SW 1271 (cell line): Measurements from ENCODE around the gene NPR1.
"Not testable (repeated sequence)": the region's sequence is repeated elsewhere in the genome, so short reads cannot be mapped to it uniquely, and the experiment has no call there.

Experiments used
- DNase-seq, 2 experiments: peaks; one replicate each; lab custom pipeline; 2025; lab: John Stamatoyannopoulos, UW

The NPR1 gene

DNA sequence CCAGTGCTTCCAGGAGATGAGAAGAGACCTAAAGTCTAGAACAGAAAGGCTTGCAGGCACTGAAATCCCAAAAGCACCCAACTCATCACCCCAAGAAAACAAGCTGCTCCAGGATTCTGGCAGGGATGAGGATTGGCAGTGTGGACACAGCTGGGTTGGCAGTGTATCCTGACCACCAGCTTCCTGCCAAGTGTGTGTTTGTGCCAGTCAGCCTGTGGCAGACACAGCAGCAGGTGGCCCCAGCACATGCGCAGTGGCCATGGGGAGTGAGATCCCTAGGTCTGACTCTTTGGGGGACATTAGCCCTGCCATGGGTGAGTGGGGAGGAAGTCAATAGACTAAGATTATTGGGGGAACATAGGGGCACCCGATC, 28.6 kb upstream of the NPR1 start:
- no peak for DNase-seq

DNA sequence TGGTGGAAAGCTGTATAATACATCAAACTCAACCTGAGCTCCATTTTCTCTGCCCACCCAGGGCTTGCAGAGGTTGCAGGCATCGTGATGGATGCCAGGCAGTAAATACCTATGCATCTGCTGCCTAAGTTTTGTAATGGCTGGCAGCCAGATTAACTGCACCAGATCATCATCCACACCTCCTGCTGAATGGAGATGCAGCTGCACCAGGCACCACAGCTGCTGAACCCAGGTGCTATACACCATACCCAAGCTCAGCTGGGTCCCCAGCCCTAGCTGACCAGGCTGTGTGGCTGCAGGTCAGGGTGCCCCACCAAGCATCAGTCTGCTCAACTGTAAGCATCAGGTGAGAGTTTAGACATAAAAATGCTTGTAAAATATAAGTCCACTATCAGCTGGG, 26.7 kb upstream of the NPR1 start:
- no peak for DNase-seq

DNA sequence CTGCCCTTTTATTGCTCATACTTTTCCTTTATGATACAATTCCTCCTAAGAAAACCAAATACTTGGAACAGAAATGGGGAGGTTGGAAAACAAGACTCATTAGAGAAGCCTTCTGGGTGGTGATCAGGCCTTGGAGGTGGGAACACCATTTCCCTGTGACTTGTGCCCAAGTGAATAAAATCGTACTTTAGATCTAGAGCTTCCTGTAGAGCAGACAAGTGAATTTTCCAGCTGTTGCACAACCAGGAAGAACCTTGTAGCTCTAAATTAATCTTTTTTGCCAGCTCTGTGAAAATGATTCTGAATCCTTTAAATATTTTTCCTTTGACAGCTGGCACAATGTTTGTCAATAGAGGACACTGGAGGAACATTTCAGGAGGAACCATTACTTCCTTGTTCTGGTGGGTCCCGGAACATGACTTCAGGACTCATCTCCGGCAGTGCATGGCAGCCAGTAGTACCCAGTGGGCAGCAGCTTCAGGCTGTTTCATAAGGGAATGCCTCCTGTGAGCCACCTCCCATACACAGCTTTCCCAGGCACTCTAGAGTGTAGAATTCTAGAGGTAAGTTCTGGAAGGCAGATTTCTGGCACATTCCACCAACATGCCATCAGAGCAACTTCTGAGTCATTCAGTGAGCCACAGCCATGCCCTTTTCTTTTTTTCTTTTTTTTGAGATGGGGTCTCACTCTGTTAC, 25.5 kb upstream of the NPR1 start:
- DNase-seq = no peak

DNA sequence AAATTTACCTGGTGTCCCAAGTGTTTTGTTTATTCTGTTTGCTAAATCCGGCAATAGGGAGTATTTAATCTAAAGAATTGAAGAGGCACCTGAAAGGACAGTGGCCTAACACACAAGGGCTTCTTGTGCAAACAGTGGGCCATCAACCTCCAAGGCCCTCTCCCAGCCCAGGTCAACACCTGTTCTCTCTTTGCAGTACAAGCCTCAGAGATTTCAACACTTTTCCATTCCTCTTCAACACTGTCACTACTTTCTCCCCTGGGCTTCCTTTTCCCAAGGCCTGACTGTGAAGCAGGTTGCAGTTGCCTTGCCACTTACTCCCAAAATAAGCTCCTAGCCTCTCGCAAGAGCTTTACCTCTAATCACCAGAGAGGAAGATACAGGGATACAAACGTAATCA, 23.2 kb upstream of the NPR1 start:
- no peak for DNase-seq

DNA sequence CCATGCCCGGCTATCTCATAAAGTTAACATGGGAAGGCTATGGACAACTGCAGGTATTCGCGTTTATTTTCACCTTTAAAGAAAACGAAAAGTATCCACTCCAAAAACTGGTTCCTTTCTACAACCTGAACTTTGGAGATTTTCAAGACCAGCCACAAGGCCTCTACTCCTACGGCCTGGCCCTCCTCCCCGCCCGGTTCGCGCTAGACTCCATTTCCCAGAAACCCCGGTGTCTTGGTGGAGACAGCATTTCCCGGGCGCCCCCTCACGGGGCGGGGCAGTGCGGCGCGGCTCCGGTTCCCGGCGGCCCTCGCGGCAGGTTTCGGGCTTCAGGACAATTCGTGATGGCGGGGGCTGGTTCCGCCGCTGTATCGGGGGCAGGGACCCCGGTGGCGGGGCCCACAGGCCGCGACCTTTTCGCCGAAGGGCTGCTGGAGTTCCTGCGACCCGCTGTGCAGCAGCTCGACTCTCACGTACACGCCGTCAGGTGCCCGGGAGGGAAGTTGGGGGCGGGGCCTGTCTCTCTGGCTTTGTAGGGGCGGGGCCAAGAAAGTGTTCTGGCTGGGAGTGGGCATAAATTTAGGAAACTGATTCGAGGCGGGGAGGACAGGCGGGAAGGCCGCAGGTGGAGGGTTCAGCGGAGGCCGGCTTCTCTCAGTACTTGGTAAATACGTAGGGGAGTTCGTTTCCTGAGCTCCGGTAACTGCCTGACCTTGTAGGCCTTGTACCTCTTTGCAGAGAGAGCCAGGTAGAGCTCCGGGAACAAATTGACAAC, 19.9 kb upstream of the NPR1 start, which contains the start of gene SNAPIN:
Gene SNAPIN (plus strand): TSS at position 304 of the 775 bp plus-strand sequence. CDS start 41 bp downstream, at position 345.
- peak; percentile 38 to 75 for DNase-seq

DNA sequence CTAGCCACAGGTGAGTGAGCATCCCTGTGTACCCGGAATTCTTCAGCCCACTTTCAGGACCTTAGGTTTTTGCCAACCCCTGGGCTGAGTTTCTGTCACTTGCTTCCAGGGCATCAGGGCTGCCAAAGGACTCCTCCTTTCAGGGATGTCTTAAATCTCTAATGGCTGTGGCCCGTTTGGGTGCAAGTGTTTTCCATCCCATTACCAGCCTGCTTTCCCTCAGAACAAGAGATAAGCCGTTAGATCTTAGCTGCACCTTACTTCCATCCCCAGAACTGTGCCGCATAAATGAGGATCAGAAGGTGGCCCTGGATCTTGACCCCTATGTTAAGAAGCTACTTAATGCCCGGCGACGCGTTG, 19.3 kb upstream of the NPR1 start:
- DNase-seq = no peak

DNA sequence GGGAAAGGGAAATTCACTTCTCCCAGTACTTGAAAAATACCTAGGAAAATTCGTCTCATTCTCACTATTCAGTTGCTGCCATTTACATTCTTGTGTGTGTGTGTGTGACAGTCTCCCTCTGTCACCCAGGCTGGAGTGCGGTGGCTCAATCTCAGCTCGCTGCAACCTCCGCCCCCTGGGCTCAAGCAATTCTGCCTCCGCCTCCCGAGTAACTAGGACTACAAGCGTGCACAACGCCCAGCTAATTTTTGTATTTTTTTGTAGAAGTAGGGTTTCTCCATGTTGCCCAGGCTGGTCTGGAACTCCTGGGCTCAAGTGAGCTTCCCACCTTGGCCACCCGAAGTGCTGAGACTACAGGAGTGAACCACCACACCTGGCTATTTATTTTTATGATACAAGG, 18.8 kb upstream of the NPR1 start:
- no peak for DNase-seq

DNA sequence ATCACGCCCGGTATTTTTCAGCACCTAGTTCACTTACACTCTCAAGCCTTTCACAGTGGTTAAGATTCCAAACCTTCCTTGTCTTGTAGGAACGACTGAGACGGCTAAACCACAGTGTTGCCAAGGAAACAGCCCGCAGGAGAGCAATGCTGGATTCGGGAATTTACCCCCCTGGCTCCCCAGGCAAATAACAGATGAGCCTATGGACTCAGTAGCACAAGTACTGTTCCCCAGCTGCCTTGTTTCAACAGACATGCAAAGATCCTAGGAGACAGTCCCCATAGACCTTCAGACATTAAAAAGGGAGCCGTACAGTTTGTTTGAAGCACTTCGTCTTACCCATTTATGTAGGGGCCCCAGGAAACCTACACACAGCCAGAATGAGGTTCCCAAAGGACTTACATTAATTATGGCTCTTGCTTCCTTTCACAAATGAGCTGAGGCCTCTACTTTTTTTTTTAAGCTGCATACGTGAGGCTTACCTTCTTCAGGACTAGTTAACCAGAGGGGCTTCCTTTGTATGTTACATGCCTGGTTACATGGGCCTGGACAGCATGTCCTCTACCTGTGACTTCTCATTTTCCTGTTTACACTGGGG, 17.3 kb upstream of the NPR1 start:
- no peak for DNase-seq

DNA sequence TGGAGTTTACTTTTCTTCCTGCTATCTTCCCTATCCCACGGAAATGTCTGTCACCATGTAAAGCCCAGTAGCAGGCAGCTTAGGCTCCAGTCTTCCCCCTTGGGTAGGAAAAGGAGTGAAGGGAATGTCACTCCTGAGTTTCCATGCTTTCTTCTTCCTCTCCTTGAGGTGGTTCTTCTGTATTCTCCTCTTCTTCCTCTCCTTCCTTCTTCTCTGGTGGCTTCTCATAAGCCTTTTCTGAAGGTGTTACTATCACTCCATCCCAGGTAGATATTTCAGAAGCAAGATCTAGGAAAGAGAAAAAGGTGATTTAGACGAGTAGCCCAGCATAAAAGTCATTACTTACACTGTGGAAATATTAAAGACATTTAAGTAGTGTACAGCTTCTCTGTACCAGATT, 16.2 kb upstream of the NPR1 start:
- DNase-seq = no peak

DNA sequence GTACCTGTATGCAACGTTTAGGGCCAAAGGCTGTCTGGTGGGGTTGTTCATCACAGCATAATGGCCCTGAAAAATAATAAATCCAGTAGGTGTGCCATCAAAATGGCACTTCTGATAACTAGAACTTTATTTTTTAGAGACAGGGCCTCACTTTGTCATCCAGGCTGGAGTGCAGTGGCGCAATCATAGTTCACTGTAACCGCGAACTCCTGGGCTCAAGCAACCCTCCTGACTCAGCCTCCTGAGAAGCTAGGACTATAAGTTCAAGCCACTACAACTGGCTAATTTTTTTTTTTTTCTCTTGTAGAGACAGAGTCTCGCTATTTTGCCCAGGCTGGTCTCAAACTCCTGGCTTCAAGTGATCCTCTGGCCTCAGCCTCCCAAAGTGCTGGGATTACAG, 15.3 kb upstream of the NPR1 start:
- no peak for DNase-seq

DNA sequence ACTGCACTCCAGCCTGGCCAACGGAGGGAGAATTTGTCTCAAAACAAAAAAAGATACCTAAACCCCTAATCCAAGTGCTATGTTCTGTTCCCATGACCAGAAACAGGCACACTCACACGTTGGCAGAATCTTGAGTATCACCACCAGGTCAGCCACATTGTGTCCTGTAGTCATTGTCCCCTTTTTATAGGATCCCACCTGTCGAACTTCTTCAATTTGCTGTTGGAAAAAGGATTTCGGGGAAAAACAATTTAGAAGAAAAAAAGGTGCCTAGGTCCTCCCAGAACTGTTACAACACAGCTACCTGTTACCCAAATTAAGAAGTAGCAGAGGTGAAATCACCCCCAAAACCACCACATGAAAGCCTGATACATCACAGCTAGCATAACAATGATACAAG, 11.0 kb upstream of the NPR1 start:
- no peak for DNase-seq

DNA sequence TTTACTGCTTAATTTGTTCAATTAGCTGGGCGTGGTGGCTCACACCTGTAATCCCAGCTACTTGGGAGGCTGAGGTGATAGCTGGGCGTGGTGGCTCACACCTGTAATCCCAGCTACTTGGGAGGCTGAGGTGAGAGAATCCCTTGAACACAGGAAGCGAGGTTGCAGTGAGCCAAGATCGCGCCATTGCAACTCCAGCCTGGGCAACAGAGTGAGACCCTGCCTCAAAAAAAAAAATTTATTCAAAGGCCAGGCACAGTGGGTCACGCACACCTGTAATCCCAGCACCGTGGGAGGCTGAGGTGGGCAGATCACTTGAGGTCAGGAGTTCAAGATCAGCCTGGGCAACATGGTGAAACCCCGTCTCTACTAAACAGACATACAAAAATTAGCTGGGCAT, 9.8 kb upstream of the NPR1 start:
- not testable (repeated sequence) for DNase-seq

DNA sequence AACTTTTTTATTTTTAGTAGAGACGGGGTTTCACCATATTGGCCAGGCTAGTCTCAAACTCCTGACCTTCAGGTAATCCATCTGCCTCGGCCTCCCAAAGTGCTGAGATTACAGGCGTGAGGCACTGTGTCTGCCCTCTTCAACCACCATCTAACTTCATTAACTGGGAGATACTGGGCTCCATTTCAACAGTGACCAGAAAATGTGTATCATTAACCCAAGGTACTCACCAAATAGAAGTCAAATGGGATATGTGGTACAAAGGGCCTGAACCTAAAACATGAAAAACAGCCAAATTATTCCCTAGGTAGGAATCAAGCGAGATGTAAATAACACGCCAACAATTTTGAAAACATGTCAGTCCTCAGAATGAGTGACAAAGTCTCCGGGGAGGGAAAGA, 8.9 kb upstream of the NPR1 start:
- no peak for DNase-seq

DNA sequence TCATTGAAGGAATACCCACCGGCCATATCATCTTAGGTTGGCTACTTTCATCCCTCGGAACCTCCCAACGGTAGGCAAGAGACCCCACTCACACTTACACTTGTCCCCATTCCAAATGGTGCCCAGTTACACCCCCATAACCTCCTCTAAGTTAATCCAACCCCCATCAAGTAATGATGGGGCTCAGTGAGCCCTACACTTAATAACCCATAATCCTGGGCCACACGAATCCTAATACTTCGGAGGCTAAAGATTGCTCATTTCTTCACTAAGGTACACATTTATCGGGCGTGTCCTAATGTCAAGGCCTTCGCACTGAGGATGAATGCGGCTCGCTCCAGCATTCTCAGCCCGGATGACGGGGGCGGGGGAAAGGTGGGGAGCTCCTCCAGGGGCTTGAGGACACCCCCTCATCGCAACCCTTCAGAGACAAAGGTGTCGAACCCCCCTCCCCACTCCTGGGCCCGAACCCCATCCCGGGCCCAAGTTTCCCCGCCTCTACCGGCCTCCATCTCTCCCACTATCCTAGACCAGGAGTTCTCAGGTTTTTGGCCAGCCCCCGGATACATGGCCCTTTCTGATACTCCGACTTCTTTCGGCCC, 8.1 kb upstream of the NPR1 start:
- no peak for DNase-seq

DNA sequence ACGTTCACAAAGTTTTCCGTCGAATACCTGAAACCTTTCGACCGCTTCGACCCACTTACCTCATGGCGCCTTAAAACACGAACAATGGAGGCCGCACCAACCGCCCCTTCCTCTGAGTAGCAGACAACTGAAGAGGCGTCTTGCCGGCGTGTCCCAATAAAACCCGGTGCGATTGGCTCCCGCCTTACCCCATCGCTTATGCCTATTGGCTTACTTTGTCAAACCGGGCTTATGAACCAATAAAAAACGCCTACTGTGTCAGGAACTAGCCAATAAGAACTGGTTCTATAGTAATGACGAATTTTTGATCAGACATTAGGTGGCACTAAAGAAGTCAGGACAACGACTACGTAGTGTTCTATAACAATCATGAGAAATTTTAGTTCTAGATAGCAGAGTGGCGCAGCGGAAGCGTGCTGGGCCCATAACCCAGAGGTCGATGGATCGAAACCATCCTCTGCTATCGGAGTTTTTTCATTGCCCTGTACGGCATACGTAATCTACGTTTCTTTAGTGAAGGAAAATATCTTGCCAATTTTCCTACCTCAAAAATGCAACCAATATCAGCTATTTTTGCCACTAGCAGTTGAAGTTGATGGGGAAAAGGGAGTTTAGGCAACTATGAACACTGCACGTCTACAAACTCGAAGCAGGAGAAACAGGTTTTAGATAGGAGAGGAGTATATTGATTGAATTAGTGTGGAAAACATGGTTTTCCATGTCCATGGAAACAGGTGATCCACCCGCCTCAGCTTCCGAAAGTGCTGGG, 7.4 kb upstream of the NPR1 start, which contains the start of gene ILF2:
Gene ILF2 (minus strand): TSS at position 135 of the 769 bp plus-strand sequence. CDS start 71 bp downstream, at position 64.
- peak; percentile 94 to 98 for DNase-seq

DNA sequence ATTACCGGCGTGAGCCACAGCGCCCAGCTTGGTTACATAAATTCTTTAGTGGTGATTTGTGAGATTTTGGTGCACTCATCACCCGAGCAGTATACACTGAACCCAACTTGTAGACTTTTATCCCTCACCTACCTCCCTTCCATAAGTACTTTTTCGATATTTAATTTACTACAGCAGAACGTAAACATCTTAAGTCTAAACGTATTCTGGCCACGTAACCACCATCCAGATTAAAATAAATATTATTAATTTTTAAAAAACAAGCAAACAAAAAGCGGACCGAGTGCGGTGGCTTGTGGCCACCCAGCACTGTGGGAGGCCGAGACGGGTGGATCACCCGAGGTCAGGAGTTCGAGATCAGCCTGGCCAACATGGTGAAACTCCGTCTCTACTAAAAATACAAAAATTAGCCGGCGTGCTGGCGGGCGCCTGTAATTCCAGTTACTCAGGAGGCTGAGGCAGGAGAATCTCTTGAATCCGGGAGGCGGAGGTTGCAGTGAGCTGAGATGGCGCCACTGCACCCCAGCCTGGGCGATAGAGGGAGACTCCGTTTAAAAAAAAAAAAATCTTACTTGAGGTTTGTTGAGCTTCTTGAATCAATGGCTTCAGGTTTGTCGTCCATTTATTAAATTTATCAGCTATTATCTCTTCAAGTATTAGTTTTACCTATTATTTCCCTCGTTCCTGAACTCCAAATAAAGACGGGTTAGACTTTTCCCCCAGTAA, 6.7 kb upstream of the NPR1 start:
- peak; percentile 55 to 83 for DNase-seq

DNA sequence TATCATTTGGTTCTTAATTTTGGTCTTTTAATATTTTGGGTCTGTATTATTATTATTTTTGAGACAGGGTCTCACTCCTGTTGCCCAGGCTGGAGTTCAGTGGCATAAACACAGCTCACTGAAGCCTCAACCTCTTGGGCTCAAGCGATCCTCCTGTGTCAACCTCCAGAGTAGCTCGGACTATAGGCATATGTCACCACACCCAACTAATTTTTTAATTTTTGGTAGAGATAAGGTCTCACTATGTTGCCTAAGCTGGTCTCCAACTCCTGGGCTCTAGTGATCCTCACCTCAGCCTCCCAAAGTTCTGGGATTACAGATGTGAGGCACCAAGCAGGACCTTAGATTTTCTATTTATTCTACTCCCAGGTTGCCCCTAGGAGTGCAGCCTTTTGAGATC, 5.0 kb upstream of the NPR1 start:
- DNase-seq = no peak

DNA sequence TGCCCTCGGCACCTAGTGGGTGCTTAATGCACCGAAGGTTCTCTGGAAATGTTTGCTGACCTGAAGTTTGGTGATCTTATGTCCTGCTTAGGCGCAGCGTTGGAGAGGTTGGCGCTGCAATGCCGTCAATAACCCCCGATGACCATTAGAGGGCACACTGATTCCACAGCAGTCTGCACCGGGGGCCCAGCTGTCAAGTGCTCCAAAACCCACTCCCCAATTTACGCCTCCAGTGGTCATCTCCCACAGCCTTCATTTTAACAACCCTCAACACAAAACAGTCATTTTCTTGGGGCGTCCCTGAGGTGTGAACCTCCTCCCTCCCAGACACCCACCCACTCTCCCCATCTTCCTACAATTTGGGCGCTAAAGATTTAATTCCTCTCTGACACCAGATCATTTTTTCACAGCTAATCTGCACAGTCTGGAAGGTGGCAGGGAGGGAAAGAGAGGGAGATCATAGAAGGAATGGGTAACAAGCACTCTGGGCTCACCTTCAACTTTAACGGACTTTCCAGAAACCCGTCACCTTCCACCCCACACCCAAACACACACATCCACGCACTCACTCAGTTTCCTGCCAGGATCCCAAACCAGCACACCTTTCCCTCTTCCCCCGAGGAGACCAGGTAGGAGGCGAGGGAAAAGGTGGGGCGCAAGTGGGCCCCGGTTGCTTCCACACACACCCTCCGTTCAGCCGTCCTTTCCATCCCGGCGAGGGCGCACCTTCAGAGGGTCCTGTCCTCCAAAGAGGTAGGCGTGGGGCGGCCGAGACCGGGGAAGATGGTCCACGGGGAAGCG, 570 bp upstream of the NPR1 start:
- peak in 1 of 2 experiments; percentile 28 for DNase-seq

DNA sequence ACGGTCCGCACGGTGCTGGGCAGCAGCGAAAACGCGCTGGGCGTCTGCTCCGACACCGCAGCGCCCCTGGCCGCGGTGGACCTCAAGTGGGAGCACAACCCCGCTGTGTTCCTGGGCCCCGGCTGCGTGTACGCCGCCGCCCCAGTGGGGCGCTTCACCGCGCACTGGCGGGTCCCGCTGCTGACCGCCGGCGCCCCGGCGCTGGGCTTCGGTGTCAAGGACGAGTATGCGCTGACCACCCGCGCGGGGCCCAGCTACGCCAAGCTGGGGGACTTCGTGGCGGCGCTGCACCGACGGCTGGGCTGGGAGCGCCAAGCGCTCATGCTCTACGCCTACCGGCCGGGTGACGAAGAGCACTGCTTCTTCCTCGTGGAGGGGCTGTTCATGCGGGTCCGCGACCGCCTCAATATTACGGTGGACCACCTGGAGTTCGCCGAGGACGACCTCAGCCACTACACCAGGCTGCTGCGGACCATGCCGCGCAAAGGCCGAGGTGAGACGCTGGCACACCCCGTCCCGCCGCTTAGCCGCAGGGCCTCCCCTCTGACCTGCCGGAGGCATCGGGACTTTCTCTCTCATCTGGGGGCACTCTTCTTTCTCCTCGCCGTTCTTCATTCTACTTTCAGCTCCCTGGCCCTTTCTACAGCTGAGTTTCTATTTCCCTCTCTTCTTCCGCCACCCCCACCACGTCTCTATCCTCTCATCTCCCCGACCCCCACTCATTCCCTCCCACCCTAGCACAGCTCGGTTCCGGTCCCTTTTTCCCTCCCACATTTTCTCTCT, 1.0 kb downstream of the NPR1 start:
- no peak for DNase-seq

DNA sequence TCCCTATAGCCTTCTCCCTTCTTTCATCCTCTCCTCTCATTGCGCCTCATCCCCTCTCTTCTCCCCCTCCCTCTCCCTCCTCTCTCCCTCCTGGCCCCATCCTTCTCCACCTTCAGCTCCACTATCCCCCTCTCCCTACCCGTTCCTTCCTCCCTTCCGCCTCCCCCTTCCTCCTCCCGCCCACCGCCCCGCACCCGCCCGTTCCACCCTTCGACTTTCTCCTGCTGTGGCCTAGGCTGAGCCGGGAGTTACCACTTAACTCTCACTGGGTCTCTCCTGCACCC, 1.6 kb downstream of the NPR1 start:
- no peak for DNase-seq
